ENCODE results near the gene PCDHGB3. TPM values are rescaled to one million over a fixed set of nuclear protein-coding genes. Genes with fewer than 3 reads are reported as not detected.

Gene PCDHGB3
- total RNA-seq, 1 donor from 2014 or later: 7.8 TPM

GRCh38 chr5:141407790-141408505 is 37.9 kb downstream of the PCDHGB3 start, which contains the start of gene PCDHGB6:
TSS of gene PCDHGB6 (plus strand) at chr5:141408021. CDS start at chr5:141408203, 182 bp downstream.

GRCh38 chr5:141412854-141413539 is 43.0 kb downstream of the PCDHGB3 start, which contains the start of gene PCDHGA10:
TSS of gene PCDHGA10 (plus strand) at chr5:141412987. CDS start at chr5:141413176, 189 bp downstream.

GRCh38 chr5:141417494-141418172 is 47.6 kb downstream of the PCDHGB3 start, which contains the start of gene PCDHGB7:
TSS of gene PCDHGB7 (plus strand) at chr5:141417677. CDS start at chr5:141417860, 183 bp downstream.

GRCh38 chr5:141420855-141421488 is 50.9 kb downstream of the PCDHGB3 start, which contains the start of gene PCDHGA11:
TSS of gene PCDHGA11 (plus strand) at chr5:141421051. CDS start at chr5:141421228, 177 bp downstream.

Other genes with a start within 250 kb of the PCDHGB3 start
- gene PCDHB4, start 248.4 kb upstream of the PCDHGB3 start, total RNA-seq: 0.20 and 0.59 TPM in 2 replicates
- gene PCDHB5, start 235.0 kb upstream of the PCDHGB3 start, total RNA-seq: 0.36 and 2.2 TPM in 2 replicates
- 0.20 and 0.36 TPM in 2 replicates for gene PCDHB6, start 220.2 kb upstream of the PCDHGB3 start, total RNA-seq
- gene PCDHB7, start 197.6 kb upstream of the PCDHGB3 start, total RNA-seq: 0.33 and 1.1 TPM in 2 replicates
- 0.26 and 1.3 TPM in 2 replicates for gene PCDHB8, start 192.5 kb upstream of the PCDHGB3 start, total RNA-seq
- 0.50 and 0.59 TPM in 2 replicates for gene PCDHB16, start 187.9 kb upstream of the PCDHGB3 start, total RNA-seq
- 0.40 and 0.59 TPM in 2 replicates for gene PCDHB9, start 183.1 kb upstream of the PCDHGB3 start, total RNA-seq
- 0.79 and 1.4 TPM in 2 replicates for gene PCDHB10, start 177.9 kb upstream of the PCDHGB3 start, total RNA-seq
- 0.69 and 0.85 TPM in 2 replicates for gene PCDHB11, start 170.6 kb upstream of the PCDHGB3 start, total RNA-seq
- gene PCDHB12, start 161.5 kb upstream of the PCDHGB3 start, total RNA-seq: 0.26 and 0.46 TPM in 2 replicates
- gene PCDHB13, start 156.3 kb upstream of the PCDHGB3 start, total RNA-seq: 0.59 and 1.8 TPM in 2 replicates
- 1.6 and 2.1 TPM in 2 replicates for gene PCDHB14, start 146.9 kb upstream of the PCDHGB3 start, total RNA-seq
- gene PCDHB15, start 124.8 kb upstream of the PCDHGB3 start, total RNA-seq: 0.59 and 0.91 TPM in 2 replicates
- gene SLC25A2, start 66.2 kb upstream of the PCDHGB3 start, total RNA-seq: 0.13 and 0.26 TPM in 2 replicates
- gene TAF7, start 49.5 kb upstream of the PCDHGB3 start, total RNA-seq: 56.6 and 69.0 TPM in 2 replicates
- gene PCDHGA1, start 39.7 kb upstream of the PCDHGB3 start, total RNA-seq: 1.2 and 1.4 TPM in 2 replicates
- gene PCDHGA2, start 31.5 kb upstream of the PCDHGB3 start, total RNA-seq: 2.8 and 4.2 TPM in 2 replicates
- gene PCDHGA3, start 26.4 kb upstream of the PCDHGB3 start, total RNA-seq: 0.79 and 3.0 TPM in 2 replicates
- gene PCDHGB1, start 20.1 kb upstream of the PCDHGB3 start, total RNA-seq: 2.2 and 3.8 TPM in 2 replicates
- gene PCDHGA4, start 15.2 kb upstream of the PCDHGB3 start, total RNA-seq: 11.6 and 16.9 TPM in 2 replicates
- 3.2 and 3.9 TPM in 2 replicates for gene PCDHGB2, start 10.2 kb upstream of the PCDHGB3 start, total RNA-seq
- gene PCDHGA5, start 6.1 kb upstream of the PCDHGB3 start, total RNA-seq: 1.8 and 2.3 TPM in 2 replicates
- gene PCDHGA6, start 3.6 kb downstream of the PCDHGB3 start, total RNA-seq: 5.3 and 6.7 TPM in 2 replicates
- 6.9 and 10.3 TPM in 2 replicates for gene PCDHGA7, start 12.5 kb downstream of the PCDHGB3 start, total RNA-seq
- 26.1 and 54.1 TPM in 2 replicates for gene PCDHGB4, start 17.5 kb downstream of the PCDHGB3 start, total RNA-seq
- gene PCDHGA8, start 22.4 kb downstream of the PCDHGB3 start, total RNA-seq: 4.0 and 4.3 TPM in 2 replicates
- gene PCDHGB5, start 27.7 kb downstream of the PCDHGB3 start, total RNA-seq: 34.3 and 47.0 TPM in 2 replicates
- 5.2 and 5.5 TPM in 2 replicates for gene PCDHGA9, start 32.5 kb downstream of the PCDHGB3 start, total RNA-seq
- gene PCDHGB6, start 37.8 kb downstream of the PCDHGB3 start, total RNA-seq: 3.9 and 4.8 TPM in 2 replicates
- 8.3 and 9.4 TPM in 2 replicates for gene PCDHGA10, start 42.7 kb downstream of the PCDHGB3 start, total RNA-seq
- 13.8 and 14.7 TPM in 2 replicates for gene PCDHGB7, start 47.4 kb downstream of the PCDHGB3 start, total RNA-seq
- gene PCDHGA11, start 50.8 kb downstream of the PCDHGB3 start, total RNA-seq: 20.6 and 27.7 TPM in 2 replicates
- 40.2 and 46.0 TPM in 2 replicates for gene PCDHGA12, start 60.3 kb downstream of the PCDHGB3 start, total RNA-seq
- gene PCDHGC3, start 105.7 kb downstream of the PCDHGB3 start, total RNA-seq: 77.2 and 94.3 TPM in 2 replicates
- gene PCDHGC4, start 114.8 kb downstream of the PCDHGB3 start, total RNA-seq: 3.5 and 4.2 TPM in 2 replicates
- gene PCDHGC5, start 118.8 kb downstream of the PCDHGB3 start, total RNA-seq: 4.6 and 7.3 TPM in 2 replicates
- 32.1 and 43.1 TPM in 2 replicates for gene DIAPH1, start 248.8 kb downstream of the PCDHGB3 start, total RNA-seq